Kidney epithelial cell (primary cell): Measurements from ENCODE around the gene SOX30. TPM values are rescaled to one million over a fixed set of nuclear protein-coding genes. Genes with fewer than 3 reads are reported as not detected.
A peak's percentile ranks its signal among the peaks of the same experiment; 100 is the strongest.

Source experiments
- DNase-seq: peaks from one replicate; pipeline ENCODE4 v3.0.0-alpha.2; 2010; ENCODE audit warnings: low read depth
- H3K27me3 ChIP-seq: 2 replicates; pipeline ENCODE4 v1.6.0; 2011; ENCODE audit warnings: low read length; ENCODE audit not compliant: control insufficient read depth, insufficient read depth
- H3K36me3 ChIP-seq: 2 replicates; pipeline ENCODE4 v1.5.1; 2011; ENCODE audit warnings: low read length; ENCODE audit not compliant: control insufficient read depth, insufficient read depth
- H3K4me3 ChIP-seq: 2 replicates; pipeline ENCODE4 v1.5.1; 2011; ENCODE audit warnings: low read depth, mild to moderate bottlenecking, control low read depth, low read length
- CTCF ChIP-seq: IDR thresholded peaks from 2 replicates; pipeline ENCODE4 v1.5.1; 2011; ENCODE audit warnings: mild to moderate bottlenecking, moderate library complexity, low read length, control low read depth, inconsistent platforms; ENCODE audit not compliant: insufficient read depth, poor library complexity, severe bottlenecking
- total RNA-seq: library from RNA; depleted of rRNA; stranded (reverse); fragments of >200 nt; gene quantifications from 2 replicates; pipeline ENCODE4 v1.2.3, GENCODE V29; 2015

Gene SOX30
- total RNA-seq, 1 donor from 2014 or later, result 0.08 TPM

GRCh38 chr5:157606046-157606445 lies 46.2 kb downstream of the SOX30 start:
- DNase-seq, result no peak
- no peak for TF ChIP-seq CTCF

DNA sequence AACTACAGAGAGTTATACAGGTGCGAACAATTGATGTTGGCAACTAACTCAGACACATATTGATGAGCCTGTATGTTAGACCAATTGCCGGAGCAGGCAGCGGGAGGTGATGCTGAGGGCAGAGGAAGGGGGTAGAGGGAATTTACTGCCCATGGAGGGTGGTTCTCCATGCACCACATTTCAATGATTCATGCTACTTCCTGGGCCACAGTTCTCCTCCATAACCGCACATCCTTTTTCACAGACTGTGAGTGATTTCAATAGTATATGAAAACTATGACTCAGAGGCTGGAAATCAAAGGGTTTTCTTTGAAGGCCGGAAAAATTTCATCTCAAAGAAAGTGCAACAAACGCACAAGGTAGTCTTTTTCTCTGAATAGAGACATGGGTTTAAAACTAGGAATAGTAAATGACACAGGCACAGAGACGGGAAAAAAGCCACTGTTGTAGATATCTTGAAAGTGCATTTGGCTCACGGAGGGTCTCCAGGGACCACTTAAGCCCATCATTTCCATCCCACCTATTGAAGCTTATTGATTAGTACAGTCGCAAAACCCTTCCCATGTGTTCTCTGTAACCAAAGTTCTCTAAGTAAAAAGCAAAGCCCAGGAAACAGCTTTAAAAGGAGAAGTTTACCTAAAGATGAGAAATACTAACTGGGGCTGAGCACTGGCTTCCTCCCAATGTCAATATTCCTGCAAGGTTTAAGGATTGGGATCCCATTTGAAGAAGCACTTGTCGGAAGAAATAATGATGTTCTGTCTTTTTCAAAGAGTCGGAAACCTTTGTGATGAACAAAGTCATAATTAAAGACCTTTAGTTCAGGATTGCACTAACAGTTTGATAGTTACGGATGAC lies 48.7 kb downstream of the SOX30 start:
- Histone ChIP-seq H3K36me3 (no peaks in the 10 kb centered on the region), H3K4me3 (no peak overlapping the region), H3K27me3 (no peaks in the 10 kb centered on the region)
- no peak for TF ChIP-seq CTCF
- peak; percentile 93 for DNase-seq

More at GRCh38 chr5:157606046-157606445, 46.2 kb downstream of the SOX30 start:
- H3K27me3 ChIP-seq, result no peaks in the 10 kb centered on the region
- no peak overlapping the region for H3K4me3 ChIP-seq
- no peaks in the 10 kb centered on the region for H3K36me3 ChIP-seq

DNA sequence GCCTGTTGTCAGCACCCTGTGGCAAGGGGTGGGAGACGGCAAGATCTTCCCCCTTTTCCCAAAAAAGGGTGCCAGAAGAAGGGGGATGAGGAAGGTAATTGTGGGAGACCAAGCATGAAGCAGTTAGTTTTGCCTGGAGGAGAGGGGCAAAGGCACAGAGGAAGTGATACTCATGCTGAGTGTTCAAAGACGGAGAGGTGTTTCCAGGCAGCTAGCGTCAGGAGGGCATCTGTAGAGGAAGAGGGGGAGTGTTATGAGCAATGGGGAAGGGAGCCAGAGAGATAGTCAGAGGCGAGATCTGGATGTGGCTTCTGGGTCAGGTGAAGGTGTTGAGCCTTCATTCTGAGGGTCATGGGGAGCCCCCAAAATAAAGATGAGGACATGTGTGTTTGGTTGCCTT lies 49.7 kb downstream of the SOX30 start:
- TF ChIP-seq CTCF, result no peak
- Histone ChIP-seq H3K36me3 (no peaks in the 10 kb centered on the region), H3K4me3 (no peak overlapping the region), H3K27me3 (no peaks in the 10 kb centered on the region)
- DNase-seq, result no peak

DNA sequence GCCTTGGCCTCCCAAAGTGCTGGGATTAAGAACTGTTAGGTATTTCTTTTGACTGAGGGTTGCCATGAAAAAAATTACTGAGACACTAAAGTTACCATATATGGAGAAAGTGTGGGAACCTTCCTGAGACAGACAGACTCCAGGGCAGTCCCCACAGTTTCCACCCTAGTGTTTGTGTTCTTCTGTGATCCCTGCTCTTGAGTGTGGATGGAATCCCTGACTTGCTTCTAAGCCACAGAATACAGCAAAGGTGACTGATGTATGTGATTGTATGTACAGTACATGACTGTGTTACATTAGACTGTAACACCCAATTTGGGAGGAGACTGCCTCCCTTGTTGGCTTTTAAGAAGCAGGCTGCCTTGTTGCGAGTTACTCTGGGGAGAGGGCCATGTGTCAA lies 52.0 kb downstream of the SOX30 start:
- no peaks in the 10 kb centered on the region for H3K27me3 ChIP-seq
- no peak for DNase-seq
- no peak for TF ChIP-seq CTCF
- H3K36me3 ChIP-seq, result no peaks in the 10 kb centered on the region
- H3K4me3 ChIP-seq, result no peak overlapping the region

GRCh38 chr5:157599565-157599964 lies 52.7 kb downstream of the SOX30 start:
- H3K27me3 ChIP-seq, result no peaks in the 10 kb centered on the region
- no peaks in the 10 kb centered on the region for H3K36me3 ChIP-seq
- no peak overlapping the region for H3K4me3 ChIP-seq
- no peak for TF ChIP-seq CTCF
- no peak for DNase-seq
